K562 treated with DMSO at 1 percent for 4 hours (cell line): ENCODE data around the gene UCMA. TPM values are rescaled to one million over a fixed set of nuclear protein-coding genes. Genes with fewer than 3 reads are reported as not detected.

Experiments
- total RNA-seq: library from RNA; unstranded; fragments of 300-600 nt; gene quantifications from 2 replicates; pipeline ENCODE4 v1.2.3, GENCODE V29; 2022; ENCODE audit not compliant: insufficient read depth

The UCMA gene, protein sequence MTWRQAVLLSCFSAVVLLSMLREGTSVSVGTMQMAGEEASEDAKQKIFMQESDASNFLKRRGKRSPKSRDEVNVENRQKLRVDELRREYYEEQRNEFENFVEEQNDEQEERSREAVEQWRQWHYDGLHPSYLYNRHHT
- not detected in 2 replicates for total RNA-seq

GRCh38 chr10:13234172-13234571 is at the start of gene UCMA:
TSS of gene UCMA (minus strand) at chr10:13234374. CDS start at chr10:13234258, 116 bp downstream.

Other genes with a start within 250 kb of the UCMA start
- not detected in 2 replicates for gene CCDC3, start 232.7 kb downstream of the UCMA start, total RNA-seq
- gene OPTN, start 134.2 kb downstream of the UCMA start, total RNA-seq, result 20.6 and 22.8 TPM in 2 replicates
- 12.2 and 14.1 TPM in 2 replicates for gene MCM10, start 72.8 kb downstream of the UCMA start, total RNA-seq
- gene PHYH, start 65.7 kb upstream of the UCMA start, total RNA-seq, result 6.8 and 7.0 TPM in 2 replicates
- 17.4 and 30.2 TPM in 2 replicates for gene SEPHS1, start 113.9 kb upstream of the UCMA start, total RNA-seq